ENCODE results near the gene NR5A1. TPM values are rescaled to one million over a fixed set of nuclear protein-coding genes. Genes with fewer than 3 reads are reported as not detected.

The NR5A1 gene
- total RNA-seq, 1 donor from 2014 or later: not detected

GRCh38 chr9:124522121-124523098, 15.2 kb upstream of the NR5A1 start:
- no peak for TF ChIP-seq CTCF (IDR thresholded peaks at IDR 0.05)
- Histone ChIP-seq H3K4me1 (no peaks in the 10 kb centered on the region), H3K9me3 (no peaks in the 10 kb centered on the region), H3K27ac (no peak overlapping the region), H3K27me3 (no peaks in the 10 kb centered on the region), H3K36me3 (no peaks in the 10 kb centered on the region), H3K4me3 (no peak overlapping the region)
- intact Hi-C loops (cut with DNase I): no loop called here
- DNase-seq (no peak), ATAC-seq (no peak)

- Histone ChIP-seq H3K36me3 (no peaks in the 10 kb centered on the region), H3K27me3 (no peaks in the 10 kb centered on the region), H3K9me3 (no peaks in the 10 kb centered on the region), H3K4me1 (no peaks in the 10 kb centered on the region), H3K4me3 (no peak overlapping the region), H3K27ac (no peak overlapping the region)
- ATAC-seq (no peak), DNase-seq (no peak)
- intact Hi-C loops (cut with DNase I): no loop called here
- no peak for TF ChIP-seq CTCF (IDR thresholded peaks at IDR 0.05)
These were observed 13.9 kb upstream of the NR5A1 start for GRCh38 chr9:124521142-124521541.

GRCh38 chr9:124520206-124520596, 13.0 kb upstream of the NR5A1 start:
- H3K9me3 ChIP-seq: no peaks in the 10 kb centered on the region
- no peak overlapping the region for H3K27ac ChIP-seq
- H3K27me3 ChIP-seq: no peaks in the 10 kb centered on the region
- no peaks in the 10 kb centered on the region for H3K36me3 ChIP-seq
- ATAC-seq (no peak), DNase-seq (no peak)
- no peaks in the 10 kb centered on the region for H3K4me1 ChIP-seq
- intact Hi-C loops (cut with DNase I): no loop called here
- no peak overlapping the region for H3K4me3 ChIP-seq
- no peak for TF ChIP-seq CTCF (IDR thresholded peaks at IDR 0.05)

GRCh38 chr9:124518116-124518515, 10.9 kb upstream of the NR5A1 start:
- H3K27ac ChIP-seq: no peak overlapping the region

GRCh38 chr9:124517600-124517999, 10.4 kb upstream of the NR5A1 start:
- Histone ChIP-seq H3K4me1 (no peaks in the 10 kb centered on the region), H3K4me3 (no peak overlapping the region), H3K9me3 (no peaks in the 10 kb centered on the region), H3K36me3 (no peaks in the 10 kb centered on the region), H3K27ac (no peak overlapping the region), H3K27me3 (no peaks in the 10 kb centered on the region)
- intact Hi-C loops (cut with DNase I): no loop called here
- TF ChIP-seq CTCF (IDR thresholded peaks at IDR 0.05): no peak
- ATAC-seq (no peak), DNase-seq (no peak)

More at GRCh38 chr9:124518116-124518515, 10.9 kb upstream of the NR5A1 start:
- H3K36me3 ChIP-seq: no peaks in the 10 kb centered on the region
- H3K4me3 ChIP-seq: no peak overlapping the region
- no peak for ATAC-seq
- no peak for DNase-seq
- H3K4me1 ChIP-seq: no peaks in the 10 kb centered on the region
- intact Hi-C loops (cut with DNase I): no loop called here
- no peaks in the 10 kb centered on the region for H3K27me3 ChIP-seq
- TF ChIP-seq CTCF (IDR thresholded peaks at IDR 0.05): no peak
- no peaks in the 10 kb centered on the region for H3K9me3 ChIP-seq
